Left ventricle myocardium superior (tissue), 1 donor: ENCODE data around the gene SLC30A1. TPM values are rescaled to one million over a fixed set of nuclear protein-coding genes. Genes with fewer than 3 reads are reported as not detected.
"Not testable (repeated sequence)": the region's sequence is repeated elsewhere in the genome, so short reads cannot be mapped to it uniquely, and the experiment has no call there.

Experiments used
- ATAC-seq: fragments of 200-7000 bp; cut with Tn5 transposase; one replicate; pipeline ENCODE4 v1.9.1; 2020; ENCODE audit warnings: mild to moderate bottlenecking, moderate library complexity
- DNase-seq: peaks from one replicate; pipeline ENCODE4 v3.0.0-alpha.2; 2020
- intact Hi-C: fragments of 100-400 bp; cut with micrococcal nuclease; formaldehyde crosslinking; loops from one replicate; pipeline ENCODE4 v1.11.0; 2022
- total RNA-seq: library from RNA; stranded (reverse); fragmentation: NEBNext Ultra II Directional; extraction: Animal tissue kit (Norgen Biotek cat#: 25700); gene quantifications from one replicate; pipeline ENCODE4 v1.2.1, GENCODE V29; 2021
- donor health status: DM: no; HTN: yes; CAD: no; lungs with severe emphysema.

SLC30A1 gene
- total RNA-seq, 1 donor from 2014 or later, result 11.5 TPM

- intact Hi-C loops, result no loop called here
- ATAC-seq, result peak; percentile 62
Measured at GRCh38 chr1:211591980-211592493, 13.1 kb upstream of the SLC30A1 start.

GRCh38 chr1:211589782-211590721 is 11.1 kb upstream of the SLC30A1 start:
- intact Hi-C loops, result no loop called here
- peak; percentile 97 for ATAC-seq
- peak; percentile 79 for DNase-seq

More at GRCh38 chr1:211591980-211592493, 13.1 kb upstream of the SLC30A1 start:
- no peak for DNase-seq

GRCh38 chr1:211588711-211589110 is 9.8 kb upstream of the SLC30A1 start:
- DNase-seq (no peak), ATAC-seq (no peak)
- intact Hi-C loops, result no loop called here

- DNase-seq, result no peak
- ATAC-seq, result no peak
- intact Hi-C loops, result no loop called here
Measured at GRCh38 chr1:211587123-211587522, 8.2 kb upstream of the SLC30A1 start.

- ATAC-seq (no peak), DNase-seq (no peak)
- intact Hi-C loops, result no loop called here
Measured at GRCh38 chr1:211586538-211586937, 7.6 kb upstream of the SLC30A1 start.

DNA sequence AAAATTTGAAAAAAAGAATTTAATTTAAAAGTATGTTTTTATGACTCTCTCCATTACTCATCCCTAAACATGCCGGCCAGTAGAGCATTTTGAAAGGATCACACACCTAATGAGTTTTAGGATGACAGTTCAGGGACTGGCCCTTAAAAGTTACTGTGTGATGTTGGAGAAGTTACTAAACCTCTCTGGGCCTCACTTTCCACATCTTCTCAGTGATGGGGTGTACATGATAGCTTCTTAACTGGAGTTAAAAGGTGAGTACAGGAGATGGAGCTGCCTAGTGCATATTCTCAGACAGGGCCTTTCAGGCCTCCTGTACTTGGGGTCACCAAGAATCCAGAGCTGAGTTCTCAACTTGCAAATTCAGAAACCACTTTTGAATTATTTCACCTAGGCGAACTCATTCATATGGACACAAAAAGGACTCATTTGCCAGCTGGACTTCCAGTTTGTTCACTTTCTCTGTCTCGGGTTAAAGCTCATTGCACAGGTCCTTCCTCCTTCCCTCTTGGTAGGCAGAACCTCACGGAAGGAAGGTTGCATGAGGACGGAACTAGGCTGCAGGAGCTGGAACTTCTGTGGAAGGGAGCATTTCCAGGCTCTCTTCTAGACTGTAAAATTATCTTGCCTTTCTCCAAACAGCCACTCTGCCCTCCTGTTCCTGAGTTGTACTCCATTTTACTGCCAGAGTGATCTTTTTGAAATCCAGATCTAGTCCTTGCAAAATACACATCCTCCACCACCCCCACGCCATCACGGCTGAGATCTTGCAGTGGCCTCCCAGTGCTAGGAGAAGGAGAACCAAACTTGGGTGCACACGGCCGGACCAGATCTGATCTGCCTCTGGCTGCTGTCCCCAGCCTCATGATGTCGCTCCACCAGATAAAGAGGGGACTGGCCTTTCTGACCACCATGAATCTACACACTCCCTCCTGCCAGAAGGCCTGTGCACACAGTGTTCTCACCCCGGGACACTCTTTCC is 4.3 kb upstream of the SLC30A1 start:
- ATAC-seq (no peak), DNase-seq (no peak)
- intact Hi-C loops, result no loop called here

DNA sequence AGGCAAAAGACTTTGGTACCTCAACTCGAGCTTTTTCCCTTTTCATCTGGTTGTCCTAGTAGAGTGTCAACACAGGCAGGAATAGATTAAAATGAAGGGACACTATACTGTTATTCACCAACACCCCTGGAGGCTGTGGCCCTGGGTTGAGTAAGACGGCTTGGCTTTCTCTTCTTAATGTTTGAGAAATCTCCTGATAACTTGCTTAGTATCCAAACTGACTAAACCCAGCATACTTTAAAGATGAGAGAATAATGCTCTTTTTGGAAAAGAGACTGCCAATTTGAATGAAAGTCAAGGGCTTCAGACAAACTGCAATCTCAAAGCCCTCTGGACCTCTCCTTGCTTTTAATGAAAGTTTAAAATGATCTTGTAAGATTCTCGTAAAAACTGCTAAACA is 2.6 kb upstream of the SLC30A1 start:
- no peak for ATAC-seq
- DNase-seq, result no peak
- intact Hi-C loops, result no loop called here

DNA sequence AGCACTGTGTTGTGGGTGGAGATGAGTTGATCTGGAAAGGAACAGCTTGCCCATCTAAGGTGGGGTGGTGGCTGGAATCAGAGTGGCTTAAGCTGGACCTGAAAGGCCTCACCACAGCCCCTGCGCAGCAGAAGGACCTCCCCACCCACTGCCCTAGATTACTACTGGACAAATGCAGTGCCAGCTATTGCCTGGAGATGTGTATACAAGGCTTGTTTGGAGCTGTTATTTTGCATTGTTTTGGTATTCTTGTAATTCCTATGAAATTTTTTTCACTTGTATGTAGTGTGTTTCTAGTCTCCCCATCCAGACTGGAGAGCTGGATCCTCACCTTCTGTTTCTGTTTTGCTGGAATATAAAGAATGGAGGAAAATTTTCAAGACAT is 1.3 kb upstream of the SLC30A1 start:
- intact Hi-C loops, result no loop called here
- no peak for DNase-seq
- no peak for ATAC-seq

GRCh38 chr1:211579440-211580302 is 710 bp upstream of the SLC30A1 start:
- ATAC-seq (peak; percentile 73), DNase-seq (peak; percentile 92)
- intact Hi-C loops, result loop anchor here (5.0 kb wide), 1 partner anchor 68 kb away; no protein-coding TSS in a partner anchor

DNA sequence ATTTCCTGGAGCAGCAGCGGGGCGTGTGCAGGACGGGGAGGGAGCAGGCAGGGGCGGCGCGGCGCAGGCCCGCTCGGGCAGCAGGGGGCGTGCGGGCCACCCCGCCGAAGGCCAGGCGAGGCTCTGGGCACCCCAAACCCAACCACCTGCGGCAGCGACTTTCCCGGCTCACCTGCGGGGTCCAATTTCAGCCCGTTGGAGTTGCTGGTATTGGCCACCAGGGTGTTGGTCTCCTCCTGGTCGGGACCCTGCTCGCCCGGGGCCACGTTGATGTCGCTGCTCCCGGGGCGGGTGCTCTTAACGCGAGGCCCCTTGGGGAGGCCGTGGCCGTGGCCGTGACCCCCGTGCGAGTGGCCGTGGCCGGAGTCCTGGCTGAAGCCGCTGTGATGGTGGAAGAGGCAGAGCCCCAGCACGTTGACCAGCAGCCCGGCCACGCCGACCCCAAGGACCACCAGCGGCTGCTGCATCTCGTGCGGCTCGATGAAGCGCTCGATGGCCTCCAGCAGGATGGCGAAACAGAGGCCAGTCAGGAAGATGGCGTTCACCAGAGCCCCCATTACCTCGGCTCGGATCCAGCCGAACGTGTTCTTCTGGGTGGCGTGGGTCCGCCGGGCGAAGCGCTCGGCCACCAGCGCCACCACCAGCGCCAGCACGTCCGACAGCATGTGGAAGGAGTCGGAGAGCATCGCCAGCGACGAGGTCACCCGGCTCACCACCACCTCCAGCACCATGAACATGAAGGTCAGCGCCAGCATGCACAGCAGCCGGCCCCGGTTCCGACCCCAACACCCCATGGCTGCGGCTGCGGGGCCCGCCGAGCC is 932 bp downstream of the SLC30A1 start:
- peak; percentile 89 for DNase-seq
- ATAC-seq, result peak; percentile 74
- intact Hi-C loops, result loop anchor here (5.0 kb wide), 1 partner anchor 69 kb away; no protein-coding TSS in a partner anchor

DNA sequence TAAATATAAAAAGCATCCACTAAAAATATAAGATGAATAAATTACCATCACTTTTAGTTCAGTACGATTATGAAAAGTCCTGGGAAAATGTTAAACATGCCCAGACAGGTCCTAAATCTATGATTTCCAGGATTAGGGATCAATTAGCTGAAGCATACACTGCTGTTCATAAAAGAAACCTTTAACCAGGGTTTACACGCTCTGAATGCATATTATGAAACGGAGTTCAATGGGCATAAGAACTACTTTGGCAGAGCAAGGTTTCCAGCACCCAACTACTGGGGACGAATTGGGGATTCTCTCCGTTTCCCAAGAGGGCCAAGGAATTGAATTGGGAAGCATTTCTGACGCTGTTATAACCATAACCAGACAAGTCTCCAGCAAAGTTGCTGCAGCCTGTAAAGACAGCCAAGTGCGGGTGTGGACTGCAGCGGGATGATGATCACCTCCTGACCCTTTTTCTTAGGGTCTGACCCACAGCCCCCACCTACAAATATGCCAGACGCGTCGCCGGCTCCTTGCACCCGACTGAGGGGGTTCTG is 1.6 kb downstream of the SLC30A1 start:
- DNase-seq (no peak), ATAC-seq (no peak)
- intact Hi-C loops, result loop anchor here (5.0 kb wide), 1 partner anchor 70 kb away; no protein-coding TSS in a partner anchor

GRCh38 chr1:211576717-211577116 is 2.2 kb downstream of the SLC30A1 start:
- ATAC-seq (no peak), DNase-seq (no peak)
- intact Hi-C loops, result loop anchor here (5.0 kb wide), 1 partner anchor 71 kb away; no protein-coding TSS in a partner anchor

DNA sequence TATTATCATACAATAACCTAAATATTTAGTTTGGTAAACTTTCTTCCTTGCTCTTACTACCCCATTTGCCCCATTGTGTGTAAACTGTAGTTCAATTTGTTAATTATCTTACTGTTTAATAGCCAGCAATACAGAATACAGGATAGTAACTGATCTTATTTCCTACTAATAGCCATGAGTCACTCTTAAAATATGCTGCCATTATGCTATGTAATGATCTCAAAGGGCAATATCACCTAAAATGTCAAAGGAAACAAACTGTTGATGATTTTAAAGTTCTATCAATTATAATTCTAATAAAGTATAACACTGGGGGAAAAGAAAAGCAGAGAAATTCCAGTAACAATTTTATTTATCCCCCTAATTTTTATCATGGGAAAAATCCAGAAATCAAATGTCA is 4.3 kb downstream of the SLC30A1 start:
- DNase-seq (no peak), ATAC-seq (no peak)
- intact Hi-C loops, result loop anchor here (5.0 kb wide), 1 partner anchor 73 kb away; no protein-coding TSS in a partner anchor

- intact Hi-C loops, result no loop called here
- DNase-seq, result no peak
Measured at GRCh38 chr1:211571998-211572397, 7.0 kb downstream of the SLC30A1 start.

DNA sequence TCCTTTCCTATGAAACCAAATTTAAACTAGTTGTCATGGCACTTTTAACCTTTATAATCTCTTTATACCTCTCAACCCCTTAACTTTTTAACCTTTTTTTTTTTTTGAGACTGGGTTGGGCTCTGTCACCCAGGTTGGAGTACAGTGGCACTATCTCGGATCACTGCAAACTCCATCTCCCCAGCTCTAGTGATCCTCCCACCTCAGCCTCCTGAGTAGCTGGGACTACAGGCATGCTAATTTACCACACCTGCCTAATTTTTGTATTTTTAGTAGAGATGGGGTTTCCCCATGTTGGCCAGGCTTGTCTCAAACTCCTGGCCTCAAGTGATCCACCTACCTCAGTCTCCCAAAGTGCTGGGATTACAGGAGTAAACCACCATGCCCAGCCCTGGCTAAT is 8.6 kb downstream of the SLC30A1 start:
- intact Hi-C loops, DNase-seq, ATAC-seq: not testable (repeated sequence)

More at GRCh38 chr1:211571998-211572397, 7.0 kb downstream of the SLC30A1 start:
- ATAC-seq, result no peak

GRCh38 chr1:211566431-211567025 is 12.4 kb downstream of the SLC30A1 start:
- ATAC-seq (no peak), DNase-seq (no peak)
- intact Hi-C loops, result no loop called here

GRCh38 chr1:211564084-211564483 is 14.9 kb downstream of the SLC30A1 start:
- no peak for DNase-seq
- intact Hi-C loops, result no loop called here
- ATAC-seq, result no peak
